ENCODE data around the gene CD2.

- TF ChIP-seq TAF1 (IDR thresholded peaks at IDR 0.05; ENCODE audit: low read depth, low read length) = no peak
- no peak for TF ChIP-seq RXRA (IDR thresholded peaks at IDR 0.05; ENCODE audit: insufficient read depth, low read depth, low read length)
- TF ChIP-seq ATF2 (IDR thresholded peaks at IDR 0.05; ENCODE audit: low read length) = no peak
- TF ChIP-seq MAFK (IDR thresholded peaks at IDR 0.05; ENCODE audit: low read depth, low read length) = no peak
- TF ChIP-seq, protein P1, sequence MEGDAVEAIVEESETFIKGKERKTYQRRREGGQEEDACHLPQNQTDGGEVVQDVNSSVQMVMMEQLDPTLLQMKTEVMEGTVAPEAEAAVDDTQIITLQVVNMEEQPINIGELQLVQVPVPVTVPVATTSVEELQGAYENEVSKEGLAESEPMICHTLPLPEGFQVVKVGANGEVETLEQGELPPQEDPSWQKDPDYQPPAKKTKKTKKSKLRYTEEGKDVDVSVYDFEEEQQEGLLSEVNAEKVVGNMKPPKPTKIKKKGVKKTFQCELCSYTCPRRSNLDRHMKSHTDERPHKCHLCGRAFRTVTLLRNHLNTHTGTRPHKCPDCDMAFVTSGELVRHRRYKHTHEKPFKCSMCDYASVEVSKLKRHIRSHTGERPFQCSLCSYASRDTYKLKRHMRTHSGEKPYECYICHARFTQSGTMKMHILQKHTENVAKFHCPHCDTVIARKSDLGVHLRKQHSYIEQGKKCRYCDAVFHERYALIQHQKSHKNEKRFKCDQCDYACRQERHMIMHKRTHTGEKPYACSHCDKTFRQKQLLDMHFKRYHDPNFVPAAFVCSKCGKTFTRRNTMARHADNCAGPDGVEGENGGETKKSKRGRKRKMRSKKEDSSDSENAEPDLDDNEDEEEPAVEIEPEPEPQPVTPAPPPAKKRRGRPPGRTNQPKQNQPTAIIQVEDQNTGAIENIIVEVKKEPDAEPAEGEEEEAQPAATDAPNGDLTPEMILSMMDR (IDR thresholded peaks at IDR 0.05; ENCODE audit: control extremely low read depth in 1 of 3, insufficient read depth in 1 of 3, low read depth in 1 of 3, low read length in 3 of 3) = no peak
- no peak for TF ChIP-seq SIX5 (IDR thresholded peaks at IDR 0.05; ENCODE audit: low read depth, low read length)
- TF ChIP-seq EP300 (IDR thresholded peaks at IDR 0.05; ENCODE audit: borderline replicate concordance in 1 of 2, low read depth in 2 of 2, low read length in 2 of 2) = no peak
Observed at GRCh38 chr1:116713474-116713873, 40.8 kb upstream of the CD2 start.

All from H1 (cell line).